Liver (tissue), 3 donors: ENCODE measurements around the gene ADGRL4.

Experiments used
- EGR1 ChIP-seq, 2 donors: IDR thresholded peaks; 2 replicates each; pipeline ENCODE4 v1.6.1; 2016 to 2018; ENCODE audit warnings: antibody characterized with exemption in 2 of 2, low read depth in 2 of 2
- FOXA1 ChIP-seq: IDR thresholded peaks from 2 replicates; pipeline ENCODE4 v1.6.1; 2016; ENCODE audit warnings: antibody characterized with exemption
- JUND ChIP-seq, 2 donors: IDR thresholded peaks; 2 replicates each; pipeline ENCODE4 v1.6.1; 2016; ENCODE audit warnings: antibody characterized with exemption in 2 of 2
- RAD21 ChIP-seq, 2 donors: IDR thresholded peaks; 2 replicates each; pipeline ENCODE4 v1.6.1; 2016; ENCODE audit warnings: antibody characterized with exemption in 2 of 2, mild to moderate bottlenecking in 2 of 2
- RXRA ChIP-seq, 2 donors: IDR thresholded peaks; 2 replicates each; pipeline ENCODE4 v1.6.1; 2017 to 2018; ENCODE audit warnings: antibody characterized with exemption in 2 of 2, mild to moderate bottlenecking in 1 of 2
- TAF1 ChIP-seq: conservative IDR thresholded peaks from 2 replicates; pipeline ENCODE4 v1.6.1; 2016; ENCODE audit warnings: antibody characterized with exemption, mild to moderate bottlenecking
- YY1 ChIP-seq: IDR thresholded peaks from 2 replicates; pipeline ENCODE4 v1.6.1; 2016; ENCODE audit warnings: antibody characterized with exemption, mild to moderate bottlenecking
- TF ChIP-seq, protein P1 (sequence below): fragments of 150-350 bp; IDR thresholded peaks from 2 replicates; pipeline ENCODE4 v1.5.1; 2017; ENCODE audit warnings: improper control_type of control experiment, low read depth, low read length; ENCODE audit not compliant: missing input control
- TF ChIP-seq, protein P2 (sequence below): IDR thresholded peaks from 2 replicates; pipeline ENCODE4 v1.6.1; 2016; ENCODE audit warnings: antibody characterized with exemption
- TF ChIP-seq, protein P3 (sequence below): IDR thresholded peaks from 2 replicates; pipeline ENCODE4 v1.6.1; 2016; ENCODE audit warnings: antibody characterized with exemption
- TF ChIP-seq, protein P4 (sequence below): IDR thresholded peaks from 2 replicates; pipeline ENCODE4 v1.6.1; 2016; ENCODE audit warnings: antibody characterized with exemption
- TF ChIP-seq, protein P5 (sequence below): IDR thresholded peaks from 2 replicates; pipeline ENCODE4 v1.6.1; 2016; ENCODE audit warnings: antibody characterized with exemption, mild to moderate bottlenecking
- donor health status: healthy.
- donor health status: healthy.

DNA sequence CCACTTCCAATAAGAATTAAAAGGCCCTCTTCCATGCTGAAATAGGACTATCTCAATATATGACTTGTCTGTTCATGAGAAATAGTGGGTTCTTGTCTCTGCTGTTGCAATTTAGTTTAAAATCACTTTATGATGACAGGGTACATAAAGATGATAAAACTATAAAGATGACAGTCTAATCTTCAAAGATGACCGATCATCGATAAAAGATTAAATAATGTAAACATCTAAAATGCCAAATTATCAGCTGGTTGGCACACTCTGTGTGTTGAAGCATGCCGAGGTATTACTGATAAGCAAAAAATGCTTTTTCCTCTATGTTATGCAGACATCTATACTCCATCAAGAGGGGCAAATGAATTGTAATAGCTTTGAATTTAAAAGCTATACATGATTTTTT is 89.5 kb downstream of the ADGRL4 start:
- TF ChIP-seq, protein P1, sequence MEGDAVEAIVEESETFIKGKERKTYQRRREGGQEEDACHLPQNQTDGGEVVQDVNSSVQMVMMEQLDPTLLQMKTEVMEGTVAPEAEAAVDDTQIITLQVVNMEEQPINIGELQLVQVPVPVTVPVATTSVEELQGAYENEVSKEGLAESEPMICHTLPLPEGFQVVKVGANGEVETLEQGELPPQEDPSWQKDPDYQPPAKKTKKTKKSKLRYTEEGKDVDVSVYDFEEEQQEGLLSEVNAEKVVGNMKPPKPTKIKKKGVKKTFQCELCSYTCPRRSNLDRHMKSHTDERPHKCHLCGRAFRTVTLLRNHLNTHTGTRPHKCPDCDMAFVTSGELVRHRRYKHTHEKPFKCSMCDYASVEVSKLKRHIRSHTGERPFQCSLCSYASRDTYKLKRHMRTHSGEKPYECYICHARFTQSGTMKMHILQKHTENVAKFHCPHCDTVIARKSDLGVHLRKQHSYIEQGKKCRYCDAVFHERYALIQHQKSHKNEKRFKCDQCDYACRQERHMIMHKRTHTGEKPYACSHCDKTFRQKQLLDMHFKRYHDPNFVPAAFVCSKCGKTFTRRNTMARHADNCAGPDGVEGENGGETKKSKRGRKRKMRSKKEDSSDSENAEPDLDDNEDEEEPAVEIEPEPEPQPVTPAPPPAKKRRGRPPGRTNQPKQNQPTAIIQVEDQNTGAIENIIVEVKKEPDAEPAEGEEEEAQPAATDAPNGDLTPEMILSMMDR, result no peak
- TF ChIP-seq, protein P2, sequence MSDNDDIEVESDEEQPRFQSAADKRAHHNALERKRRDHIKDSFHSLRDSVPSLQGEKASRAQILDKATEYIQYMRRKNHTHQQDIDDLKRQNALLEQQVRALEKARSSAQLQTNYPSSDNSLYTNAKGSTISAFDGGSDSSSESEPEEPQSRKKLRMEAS, result no peak
- TF ChIP-seq FOXA1 (no peak), TAF1 (no peak), YY1 (no peak), JUND (IDR thresholded peaks at IDR 0.05) (no peak), RAD21 (IDR thresholded peaks at IDR 0.05) (no peak), RXRA (IDR thresholded peaks at IDR 0.05) (no peak), EGR1 (IDR thresholded peaks at IDR 0.05; ENCODE audit: low read depth in 2 of 2) (no peak)
- TF ChIP-seq, protein P3, sequence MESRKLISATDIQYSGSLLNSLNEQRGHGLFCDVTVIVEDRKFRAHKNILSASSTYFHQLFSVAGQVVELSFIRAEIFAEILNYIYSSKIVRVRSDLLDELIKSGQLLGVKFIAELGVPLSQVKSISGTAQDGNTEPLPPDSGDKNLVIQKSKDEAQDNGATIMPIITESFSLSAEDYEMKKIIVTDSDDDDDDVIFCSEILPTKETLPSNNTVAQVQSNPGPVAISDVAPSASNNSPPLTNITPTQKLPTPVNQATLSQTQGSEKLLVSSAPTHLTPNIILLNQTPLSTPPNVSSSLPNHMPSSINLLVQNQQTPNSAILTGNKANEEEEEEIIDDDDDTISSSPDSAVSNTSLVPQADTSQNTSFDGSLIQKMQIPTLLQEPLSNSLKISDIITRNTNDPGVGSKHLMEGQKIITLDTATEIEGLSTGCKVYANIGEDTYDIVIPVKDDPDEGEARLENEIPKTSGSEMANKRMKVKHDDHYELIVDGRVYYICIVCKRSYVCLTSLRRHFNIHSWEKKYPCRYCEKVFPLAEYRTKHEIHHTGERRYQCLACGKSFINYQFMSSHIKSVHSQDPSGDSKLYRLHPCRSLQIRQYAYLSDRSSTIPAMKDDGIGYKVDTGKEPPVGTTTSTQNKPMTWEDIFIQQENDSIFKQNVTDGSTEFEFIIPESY, result no peak
- TF ChIP-seq, protein P4, sequence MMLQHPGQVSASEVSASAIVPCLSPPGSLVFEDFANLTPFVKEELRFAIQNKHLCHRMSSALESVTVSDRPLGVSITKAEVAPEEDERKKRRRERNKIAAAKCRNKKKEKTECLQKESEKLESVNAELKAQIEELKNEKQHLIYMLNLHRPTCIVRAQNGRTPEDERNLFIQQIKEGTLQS, result no peak
- TF ChIP-seq, protein P5, sequence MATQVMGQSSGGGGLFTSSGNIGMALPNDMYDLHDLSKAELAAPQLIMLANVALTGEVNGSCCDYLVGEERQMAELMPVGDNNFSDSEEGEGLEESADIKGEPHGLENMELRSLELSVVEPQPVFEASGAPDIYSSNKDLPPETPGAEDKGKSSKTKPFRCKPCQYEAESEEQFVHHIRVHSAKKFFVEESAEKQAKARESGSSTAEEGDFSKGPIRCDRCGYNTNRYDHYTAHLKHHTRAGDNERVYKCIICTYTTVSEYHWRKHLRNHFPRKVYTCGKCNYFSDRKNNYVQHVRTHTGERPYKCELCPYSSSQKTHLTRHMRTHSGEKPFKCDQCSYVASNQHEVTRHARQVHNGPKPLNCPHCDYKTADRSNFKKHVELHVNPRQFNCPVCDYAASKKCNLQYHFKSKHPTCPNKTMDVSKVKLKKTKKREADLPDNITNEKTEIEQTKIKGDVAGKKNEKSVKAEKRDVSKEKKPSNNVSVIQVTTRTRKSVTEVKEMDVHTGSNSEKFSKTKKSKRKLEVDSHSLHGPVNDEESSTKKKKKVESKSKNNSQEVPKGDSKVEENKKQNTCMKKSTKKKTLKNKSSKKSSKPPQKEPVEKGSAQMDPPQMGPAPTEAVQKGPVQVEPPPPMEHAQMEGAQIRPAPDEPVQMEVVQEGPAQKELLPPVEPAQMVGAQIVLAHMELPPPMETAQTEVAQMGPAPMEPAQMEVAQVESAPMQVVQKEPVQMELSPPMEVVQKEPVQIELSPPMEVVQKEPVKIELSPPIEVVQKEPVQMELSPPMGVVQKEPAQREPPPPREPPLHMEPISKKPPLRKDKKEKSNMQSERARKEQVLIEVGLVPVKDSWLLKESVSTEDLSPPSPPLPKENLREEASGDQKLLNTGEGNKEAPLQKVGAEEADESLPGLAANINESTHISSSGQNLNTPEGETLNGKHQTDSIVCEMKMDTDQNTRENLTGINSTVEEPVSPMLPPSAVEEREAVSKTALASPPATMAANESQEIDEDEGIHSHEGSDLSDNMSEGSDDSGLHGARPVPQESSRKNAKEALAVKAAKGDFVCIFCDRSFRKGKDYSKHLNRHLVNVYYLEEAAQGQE, result no peak
